ENCODE measurements around the gene ING2.

DNA sequence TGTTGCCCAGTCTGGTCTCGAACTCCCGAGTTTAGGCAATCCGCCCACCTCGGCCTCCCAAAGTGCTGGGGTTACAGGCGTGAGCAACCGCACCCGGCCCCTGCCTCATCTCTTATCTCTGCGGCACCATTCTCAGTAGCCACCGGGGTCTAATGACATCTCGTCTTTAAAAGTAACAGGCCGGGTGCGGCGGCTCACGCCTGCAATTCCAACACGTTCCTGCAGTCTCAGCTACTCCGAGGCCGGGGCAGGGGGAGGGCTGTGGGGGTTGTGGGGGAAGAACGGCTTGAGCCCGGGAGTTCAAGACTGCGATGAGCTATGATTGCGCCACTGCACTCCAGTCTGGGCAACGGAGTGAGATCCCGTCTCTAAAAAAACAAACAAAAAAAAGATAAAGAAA lies 28.8 kb downstream of the ING2 start:
- TF ChIP-seq, protein P1, sequence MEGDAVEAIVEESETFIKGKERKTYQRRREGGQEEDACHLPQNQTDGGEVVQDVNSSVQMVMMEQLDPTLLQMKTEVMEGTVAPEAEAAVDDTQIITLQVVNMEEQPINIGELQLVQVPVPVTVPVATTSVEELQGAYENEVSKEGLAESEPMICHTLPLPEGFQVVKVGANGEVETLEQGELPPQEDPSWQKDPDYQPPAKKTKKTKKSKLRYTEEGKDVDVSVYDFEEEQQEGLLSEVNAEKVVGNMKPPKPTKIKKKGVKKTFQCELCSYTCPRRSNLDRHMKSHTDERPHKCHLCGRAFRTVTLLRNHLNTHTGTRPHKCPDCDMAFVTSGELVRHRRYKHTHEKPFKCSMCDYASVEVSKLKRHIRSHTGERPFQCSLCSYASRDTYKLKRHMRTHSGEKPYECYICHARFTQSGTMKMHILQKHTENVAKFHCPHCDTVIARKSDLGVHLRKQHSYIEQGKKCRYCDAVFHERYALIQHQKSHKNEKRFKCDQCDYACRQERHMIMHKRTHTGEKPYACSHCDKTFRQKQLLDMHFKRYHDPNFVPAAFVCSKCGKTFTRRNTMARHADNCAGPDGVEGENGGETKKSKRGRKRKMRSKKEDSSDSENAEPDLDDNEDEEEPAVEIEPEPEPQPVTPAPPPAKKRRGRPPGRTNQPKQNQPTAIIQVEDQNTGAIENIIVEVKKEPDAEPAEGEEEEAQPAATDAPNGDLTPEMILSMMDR (IDR thresholded peaks at IDR 0.05): no peak
- TF ChIP-seq POLR2A (IDR thresholded peaks at IDR 0.05) (no peak), POLR2AphosphoS5 (IDR thresholded peaks at IDR 0.05) (no peak)

All from breast epithelium (tissue), 3 donors.